ENCODE measurements around the gene ZBTB16.

Gene ZBTB16

DNA sequence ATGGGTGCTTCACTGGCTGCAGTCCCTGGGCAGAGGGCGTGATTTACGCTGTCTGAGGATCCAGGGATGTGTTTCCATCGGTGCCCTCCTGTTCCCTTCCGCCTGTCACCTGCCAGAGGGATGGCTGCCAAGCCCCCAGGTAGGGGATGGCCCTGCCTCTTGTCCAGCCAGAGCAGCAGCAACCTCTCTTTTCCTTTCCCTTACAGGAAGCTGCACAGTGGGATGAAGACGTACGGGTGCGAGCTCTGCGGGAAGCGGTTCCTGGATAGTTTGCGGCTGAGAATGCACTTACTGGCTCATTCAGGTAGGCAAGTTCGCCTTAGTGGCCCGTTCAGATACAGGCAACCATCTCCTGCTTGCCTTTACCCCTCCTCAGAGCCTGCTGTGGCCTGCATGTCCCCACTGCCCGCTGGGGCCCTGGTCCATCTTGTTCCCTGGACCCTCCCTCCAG is 96.6 kb downstream of the ZBTB16 start:
- no peak for DNase-seq

DNA sequence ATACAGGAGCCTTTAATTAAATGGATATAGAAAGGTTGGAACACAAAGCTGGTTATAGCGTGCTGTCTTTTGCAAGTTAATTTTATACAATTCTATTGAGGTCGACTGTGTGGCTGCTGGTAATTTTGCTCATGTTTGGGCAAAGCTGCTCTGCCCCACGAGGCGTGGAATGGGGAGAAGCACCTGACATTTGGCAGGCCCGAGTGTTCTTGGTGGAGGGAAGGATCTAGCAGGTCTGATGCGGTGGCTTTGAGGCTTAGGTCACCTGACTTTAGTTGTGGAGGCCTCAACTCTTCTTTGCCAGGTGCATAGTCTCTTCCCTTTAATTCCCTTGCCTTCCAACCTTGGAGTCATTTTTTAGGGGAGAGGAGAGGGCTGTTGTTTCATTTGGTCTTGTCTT is 97.3 kb downstream of the ZBTB16 start:
- no peak for DNase-seq

DNA sequence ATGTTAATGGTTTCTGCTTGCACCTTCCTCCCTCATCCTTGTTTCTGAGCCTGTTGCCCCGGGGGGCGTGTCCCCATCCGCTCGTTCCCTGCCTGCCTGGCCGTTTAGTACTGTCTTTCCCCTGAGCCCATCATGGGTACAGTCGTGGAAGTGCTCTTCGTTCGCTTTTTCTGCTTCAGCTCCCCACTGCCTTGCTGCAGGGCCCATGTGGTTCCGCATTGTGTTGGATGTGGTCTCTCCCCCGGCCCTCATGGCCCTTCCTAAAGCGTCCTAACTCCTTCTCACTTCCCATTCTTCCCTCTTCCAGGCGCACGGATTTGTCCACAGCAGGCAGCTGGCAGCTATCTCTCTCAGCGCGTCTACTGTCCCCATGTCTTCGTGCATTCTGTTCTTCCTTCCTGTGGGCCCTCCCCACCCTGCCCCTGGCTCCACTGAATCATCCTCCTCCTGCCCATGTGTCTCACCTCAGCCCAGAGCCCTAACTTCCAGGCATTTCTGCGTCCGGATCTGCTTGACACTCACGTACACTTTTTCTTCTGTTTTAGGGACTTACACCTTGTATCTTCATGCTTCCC is 98.1 kb downstream of the ZBTB16 start:
- no peak for DNase-seq

DNA sequence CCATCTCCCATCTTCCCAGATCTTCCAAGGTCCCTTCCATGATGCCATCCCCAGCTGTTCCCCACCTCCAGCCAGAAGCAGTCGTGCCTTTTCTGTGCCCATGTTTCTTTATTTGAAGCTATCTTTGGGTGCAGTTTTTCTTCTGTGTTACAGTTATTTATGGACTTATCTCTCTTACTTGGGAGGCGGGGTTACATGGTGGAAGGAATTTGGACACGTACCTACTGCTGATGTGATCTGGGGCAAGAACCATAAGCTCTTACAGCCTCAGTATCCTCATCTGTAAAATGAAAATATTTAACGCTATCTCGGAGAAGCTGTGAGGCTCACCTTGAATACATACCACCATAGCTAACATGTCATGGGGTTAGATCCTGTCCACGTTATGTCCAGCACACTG is 98.9 kb downstream of the ZBTB16 start:
- no peak for DNase-seq

DNA sequence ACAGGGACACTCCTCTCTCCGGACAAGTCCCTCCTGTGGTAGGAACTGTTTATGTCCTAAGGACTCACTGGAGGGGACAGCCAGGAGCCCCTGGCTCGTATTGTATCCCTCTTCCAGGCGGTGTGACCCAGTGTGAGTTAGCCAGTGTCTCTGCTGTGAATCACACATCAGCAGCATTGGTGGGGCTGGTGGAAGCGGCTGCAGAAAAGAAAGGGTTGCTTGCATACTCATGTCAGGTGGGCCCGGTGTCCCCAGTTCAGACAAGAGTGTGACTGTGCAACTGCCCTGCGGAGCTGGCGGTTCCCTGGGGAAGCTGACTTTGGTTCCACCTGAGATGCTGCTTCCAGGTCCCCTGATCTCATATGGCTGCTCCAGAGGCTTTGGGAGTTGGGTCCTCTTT is 99.4 kb downstream of the ZBTB16 start:
- no peak for DNase-seq

DNA sequence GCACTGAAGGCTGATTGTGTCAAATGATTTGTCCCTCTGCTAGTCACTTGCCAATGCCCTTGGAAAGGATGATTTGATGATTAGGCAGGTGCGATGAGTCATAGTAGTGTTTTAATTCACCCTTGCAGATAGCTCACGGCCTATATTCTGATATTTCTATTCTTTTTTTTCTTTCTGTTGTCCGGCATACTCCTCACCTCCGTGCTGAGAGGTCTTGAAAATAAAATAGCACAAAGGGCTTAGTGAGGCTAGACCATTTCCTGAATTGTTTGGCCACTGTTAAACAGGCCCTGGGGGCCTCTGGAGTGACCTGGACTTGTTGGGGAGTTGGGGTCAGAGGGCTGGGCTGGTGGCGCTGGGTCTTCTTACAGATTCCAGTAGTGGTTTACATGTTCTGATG is 99.8 kb downstream of the ZBTB16 start:
- no peak for DNase-seq

DNA sequence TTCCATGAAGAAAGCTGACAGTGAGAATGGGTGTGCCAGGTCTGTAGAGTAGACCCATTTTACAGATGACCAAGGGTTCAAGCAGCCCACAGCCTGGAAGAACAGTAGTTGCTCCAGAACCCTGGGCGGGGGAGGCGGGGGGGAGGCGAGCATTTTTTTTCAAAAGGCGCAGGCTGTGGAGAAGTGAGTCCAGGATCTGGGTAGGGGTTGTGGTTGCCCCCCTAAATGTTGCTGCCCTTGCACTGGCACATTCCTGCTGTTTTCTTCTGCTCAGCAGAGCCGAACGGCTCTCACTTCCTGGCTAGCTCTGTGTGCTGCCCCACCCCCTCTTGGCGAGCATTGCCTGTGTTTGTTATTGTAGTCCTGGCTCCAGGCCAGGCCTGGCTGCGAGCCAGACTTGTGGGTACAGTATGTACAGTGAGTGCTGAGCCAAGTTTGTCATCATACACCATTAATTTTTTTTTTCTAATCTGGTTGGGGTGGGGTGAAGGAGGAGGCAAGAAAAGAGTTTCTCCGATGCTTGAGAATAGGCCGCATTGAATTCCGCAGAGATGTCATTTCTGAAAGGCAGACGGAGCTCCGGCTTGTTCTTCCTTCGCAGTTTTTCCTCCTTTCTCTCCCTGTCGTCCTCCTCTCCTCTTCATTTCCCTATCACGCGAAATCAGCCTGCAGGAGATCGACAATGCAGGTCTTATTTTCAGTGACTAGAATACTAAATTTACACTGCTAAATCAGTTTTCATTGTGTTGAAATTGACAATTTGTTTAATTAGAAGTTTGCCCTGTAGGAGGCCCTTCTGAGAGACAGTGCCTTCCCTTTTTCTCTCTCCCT is 100.5 kb downstream of the ZBTB16 start:
- DNase-seq = peak; percentile 91 to 96

DNA sequence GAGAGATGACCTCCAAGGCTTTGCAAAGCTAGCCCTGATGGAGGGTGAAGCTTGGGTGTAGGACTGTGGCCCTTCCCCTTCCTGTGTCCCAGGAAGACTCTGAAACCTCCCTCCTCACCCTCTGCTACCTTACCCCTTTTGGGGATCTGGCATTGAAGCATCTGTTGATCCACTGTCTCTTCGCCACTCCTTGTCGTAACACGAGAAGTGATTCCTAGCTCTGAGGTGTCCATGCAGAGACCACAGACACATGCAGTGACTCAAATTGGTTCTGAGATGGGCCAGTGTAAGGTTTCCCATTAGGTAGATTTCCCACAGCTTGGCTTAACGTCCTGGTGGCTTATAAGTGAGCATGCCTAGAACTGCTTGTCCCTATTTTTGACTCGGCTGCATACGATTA is 101.4 kb downstream of the ZBTB16 start:
- DNase-seq = no peak

DNA sequence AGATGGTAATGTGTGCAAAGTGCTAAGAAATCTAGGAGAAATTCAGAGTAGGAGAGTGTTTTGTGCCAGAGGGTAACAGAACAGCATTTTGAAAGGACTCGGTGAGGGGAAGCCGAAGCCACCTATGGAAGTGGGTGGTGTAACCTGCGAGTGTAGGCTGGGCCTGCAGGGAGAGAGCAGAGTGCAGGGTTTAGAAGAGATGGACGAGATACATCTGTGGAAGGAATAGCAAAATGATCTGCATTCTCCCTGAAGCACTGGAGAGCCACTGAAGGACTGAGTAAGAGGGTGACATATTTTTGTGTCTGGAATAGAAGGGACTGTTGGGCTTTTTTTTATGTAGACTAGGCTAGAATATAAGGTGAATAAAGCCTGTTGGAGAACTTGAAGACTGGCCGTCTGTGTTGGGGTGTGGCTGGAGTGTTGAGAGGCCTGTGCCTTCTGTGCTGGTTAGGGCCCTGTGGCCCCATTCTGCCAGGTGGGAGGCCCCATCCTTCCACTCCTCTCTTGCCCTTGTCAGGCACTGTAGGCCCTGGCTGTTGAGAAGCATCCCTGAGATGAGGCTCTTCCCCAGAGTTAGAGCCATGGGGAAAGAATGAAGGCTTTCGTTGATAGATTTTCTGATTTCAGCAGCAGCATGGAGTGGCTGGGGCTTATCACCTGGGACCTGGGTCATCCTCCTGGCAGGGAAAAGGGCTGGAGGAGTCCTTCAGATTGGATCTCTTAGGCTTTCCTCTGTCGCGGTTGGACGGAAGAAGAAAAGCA is 102.2 kb downstream of the ZBTB16 start:
- no peak for DNase-seq

DNA sequence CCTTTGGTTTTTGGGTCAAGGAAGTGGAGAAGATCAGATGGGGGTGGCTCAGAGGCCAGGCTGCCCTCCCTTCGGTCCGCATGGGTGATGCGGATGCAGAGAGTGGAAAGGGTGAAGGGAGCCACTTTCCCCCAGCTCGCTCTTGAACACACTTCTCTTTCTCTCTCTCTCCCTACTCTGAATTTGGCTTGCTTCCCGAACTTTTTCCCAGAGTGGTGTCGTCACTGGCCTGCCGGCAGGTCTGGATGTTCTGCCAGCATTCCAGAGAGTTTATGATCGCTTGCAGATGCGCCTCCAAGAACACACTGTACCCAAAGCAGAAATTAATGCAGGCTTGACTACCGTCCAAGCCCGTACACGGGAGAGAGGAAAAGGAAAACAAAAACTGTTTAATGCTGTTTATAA is 103.2 kb downstream of the ZBTB16 start:
- DNase-seq = no peak

DNA sequence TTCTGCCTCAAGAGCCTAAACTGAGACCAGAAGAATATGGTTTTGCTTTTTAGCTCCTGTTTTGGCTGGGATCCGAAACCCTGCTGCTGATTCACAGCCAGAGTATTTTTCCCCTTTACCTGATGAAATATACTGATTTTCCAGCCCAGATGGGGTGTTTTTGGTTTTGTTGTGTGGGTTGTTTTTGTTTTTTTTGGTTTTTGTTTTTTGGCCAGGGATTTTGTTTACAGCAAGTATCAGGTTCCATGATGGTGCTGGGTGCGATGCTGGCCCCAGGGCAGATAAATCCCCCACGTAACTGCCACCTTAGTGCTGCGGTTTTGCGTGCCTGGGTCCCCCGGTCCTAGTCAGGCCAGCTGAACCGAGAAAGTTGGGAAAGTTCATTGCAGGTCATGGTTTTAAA is 103.7 kb downstream of the ZBTB16 start:
- no peak for DNase-seq

DNA sequence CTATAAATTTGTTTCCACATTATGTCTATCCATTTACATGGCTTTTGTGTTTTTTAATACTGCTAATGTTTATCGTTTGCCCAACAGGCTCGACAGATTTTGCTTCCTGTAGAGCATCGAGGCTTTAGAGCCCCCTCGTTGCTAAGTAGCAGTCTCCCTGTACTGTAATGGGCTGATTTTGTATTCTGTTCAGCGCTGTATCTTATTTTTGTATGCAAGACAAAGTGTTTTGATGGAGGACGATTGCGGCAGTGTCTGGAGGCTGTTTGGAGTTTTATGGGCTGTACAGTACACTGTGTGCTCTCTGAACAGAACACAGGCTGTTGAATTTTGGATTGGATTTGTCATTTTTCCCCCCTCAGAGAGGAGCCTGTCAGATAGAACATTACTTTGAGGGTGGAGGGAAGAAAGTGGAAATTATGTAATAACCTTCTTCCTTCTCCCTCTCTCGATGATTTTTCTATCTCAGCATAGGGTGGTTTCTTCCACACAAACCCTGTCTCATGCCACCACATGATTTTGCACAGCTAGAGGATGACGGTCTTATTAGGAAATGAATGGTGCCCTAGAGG is 104.4 kb downstream of the ZBTB16 start:
- no peak for DNase-seq

DNA sequence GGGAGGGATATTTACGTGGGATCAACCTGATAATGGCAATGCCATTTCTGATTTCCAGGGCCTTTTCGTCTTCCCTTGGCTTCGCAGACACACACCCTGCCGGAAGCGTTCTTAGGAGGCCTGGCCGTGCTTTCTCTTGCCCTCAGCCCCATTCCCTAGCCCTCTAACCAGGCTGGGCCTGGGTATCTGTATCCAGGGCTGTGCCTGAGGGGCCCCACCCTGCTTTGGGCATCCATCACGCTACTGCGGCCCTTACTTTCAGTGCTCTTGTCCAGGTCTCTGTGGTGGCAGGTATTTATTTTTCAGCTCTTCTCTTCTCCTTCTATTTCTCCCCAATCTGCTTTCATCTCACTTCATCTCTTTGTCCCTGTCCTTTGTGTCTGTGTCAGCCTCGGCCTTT is 105.0 kb downstream of the ZBTB16 start:
- DNase-seq = no peak

DNA sequence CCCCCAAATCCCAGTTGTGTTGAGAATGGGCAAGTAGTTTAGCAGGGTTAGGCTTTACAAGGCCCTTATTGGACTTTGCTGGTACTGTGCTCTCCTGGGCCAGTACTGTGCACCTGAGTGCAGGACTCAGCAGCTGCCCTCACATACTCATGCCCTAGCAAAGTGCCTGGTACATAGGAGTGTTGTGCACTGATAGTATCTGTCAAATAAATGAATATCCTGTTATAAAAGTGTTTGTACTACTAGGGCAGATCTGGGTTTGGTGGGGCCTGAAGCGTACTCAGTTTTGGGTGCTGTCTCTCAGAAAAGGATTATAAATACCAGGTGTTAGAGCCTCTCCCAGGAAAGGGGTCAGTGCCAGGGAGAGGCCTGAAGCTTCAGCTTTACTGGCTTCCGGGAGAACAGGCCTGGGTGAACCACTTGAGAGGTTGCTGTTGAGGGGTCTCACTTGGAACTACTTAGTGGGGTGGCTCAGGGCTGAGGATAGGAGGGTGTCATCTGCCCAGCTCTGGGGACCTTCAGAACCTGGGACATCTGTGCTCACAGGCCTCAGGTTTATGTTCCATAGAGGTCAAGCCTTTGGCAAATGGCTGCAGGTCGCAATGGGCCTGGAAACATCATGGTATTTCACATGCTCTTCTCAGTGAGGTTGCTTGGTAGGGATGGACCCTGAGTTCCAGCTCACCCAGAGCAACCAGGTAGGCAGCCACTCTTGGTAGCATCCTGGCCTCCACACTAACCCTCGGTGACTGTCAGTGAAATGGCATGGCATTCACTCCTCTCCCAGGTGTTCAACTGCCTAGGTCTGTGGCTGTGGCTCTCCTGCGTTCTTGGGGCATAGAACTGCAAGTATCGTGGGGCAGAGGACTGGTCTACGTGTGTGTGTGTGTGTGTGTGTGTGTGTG is 106.1 kb downstream of the ZBTB16 start:
- DNase-seq = no peak

DNA sequence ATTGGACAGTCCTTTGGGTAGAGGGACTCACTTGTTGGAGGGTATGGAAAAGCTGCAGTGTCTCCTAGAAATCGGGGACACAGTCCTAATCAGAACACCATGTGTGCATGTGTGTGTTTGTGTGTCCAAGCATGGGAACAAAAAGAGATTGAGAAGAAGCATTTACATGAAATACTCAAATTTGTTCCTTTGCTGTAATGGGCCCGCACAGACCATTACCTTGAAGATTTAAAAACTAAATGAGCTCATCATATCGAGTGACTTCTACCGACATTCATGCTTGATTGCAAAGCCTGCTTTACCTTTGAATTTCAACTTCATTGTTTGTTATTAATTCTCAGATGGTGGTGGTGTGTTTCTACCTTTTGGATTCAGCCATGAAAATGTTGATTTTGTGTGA is 106.9 kb downstream of the ZBTB16 start:
- no peak for DNase-seq

DNA sequence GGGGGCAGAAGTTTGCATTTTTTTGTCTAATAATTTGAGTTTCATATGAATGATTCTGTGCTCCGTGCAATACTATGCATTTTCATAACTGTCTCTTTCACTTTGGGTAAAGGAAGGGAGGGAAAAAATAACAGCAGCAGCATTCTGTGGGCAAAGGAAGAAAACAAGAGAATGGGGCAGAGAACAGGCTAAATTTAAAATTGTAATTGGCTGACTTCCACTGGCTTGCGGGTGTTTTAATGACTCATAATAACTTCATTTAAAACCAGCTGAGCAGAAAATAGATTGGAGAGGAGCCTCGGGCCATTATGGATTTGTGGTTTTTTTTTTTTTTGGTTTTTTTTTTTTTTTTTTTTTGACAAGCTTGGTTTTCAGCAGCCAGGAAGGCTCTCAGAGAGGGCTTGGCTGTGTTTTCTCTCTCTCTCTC is 107.4 kb downstream of the ZBTB16 start:
- peak in 1 of 2 experiments; percentile 14 for DNase-seq

DNA sequence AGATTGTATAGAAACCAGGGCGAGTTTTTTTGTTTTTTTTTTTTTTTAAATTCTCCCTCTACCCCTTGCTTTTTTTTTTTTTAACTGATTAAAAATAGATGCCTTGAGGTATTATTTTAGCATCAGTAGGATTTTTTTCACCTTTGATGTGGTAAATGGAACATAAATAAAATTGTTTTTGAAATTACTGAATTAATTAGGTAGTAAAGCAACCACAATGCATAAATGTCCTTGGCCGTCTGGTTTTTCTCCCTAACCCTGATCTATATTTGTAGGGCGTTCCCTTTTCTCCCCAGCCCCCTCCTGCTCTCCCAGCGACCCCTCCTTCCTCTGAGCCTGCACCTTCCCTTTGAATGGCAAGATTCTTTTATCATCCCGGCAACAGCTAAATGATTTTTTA is 107.8 kb downstream of the ZBTB16 start:
- no peak for DNase-seq

DNA sequence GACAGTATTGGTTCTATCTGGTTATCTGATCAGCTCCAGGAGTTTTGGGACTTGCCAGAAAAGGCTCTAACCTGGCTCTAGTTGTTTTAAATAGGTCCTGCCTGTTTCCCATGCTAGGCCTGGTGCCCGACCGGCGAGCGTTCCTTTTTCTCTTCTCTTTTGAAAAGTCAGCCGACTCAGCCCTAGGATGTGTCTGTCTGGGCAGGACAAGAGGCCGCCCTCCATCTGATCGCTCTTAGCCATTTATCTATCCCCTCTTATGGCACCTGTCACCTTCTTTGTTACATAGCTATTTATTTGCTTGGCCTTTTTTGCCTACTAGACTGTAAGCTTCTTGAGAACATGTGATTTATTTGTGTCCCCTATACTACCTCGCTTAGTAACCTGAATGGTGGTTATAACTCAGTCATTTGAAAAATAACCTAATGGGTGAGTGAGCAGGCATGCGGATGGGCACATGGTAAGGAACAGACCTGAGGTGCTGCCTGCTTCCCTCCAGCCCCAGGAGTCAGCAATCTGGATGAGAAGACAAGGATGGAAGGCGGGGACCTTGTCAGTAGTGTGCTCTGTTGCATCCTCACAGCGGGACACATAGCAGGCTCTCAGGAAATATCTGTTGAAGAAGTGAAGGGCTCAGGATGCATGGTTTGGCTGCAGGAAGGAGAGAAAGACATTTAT is 108.4 kb downstream of the ZBTB16 start:
- DNase-seq = no peak

DNA sequence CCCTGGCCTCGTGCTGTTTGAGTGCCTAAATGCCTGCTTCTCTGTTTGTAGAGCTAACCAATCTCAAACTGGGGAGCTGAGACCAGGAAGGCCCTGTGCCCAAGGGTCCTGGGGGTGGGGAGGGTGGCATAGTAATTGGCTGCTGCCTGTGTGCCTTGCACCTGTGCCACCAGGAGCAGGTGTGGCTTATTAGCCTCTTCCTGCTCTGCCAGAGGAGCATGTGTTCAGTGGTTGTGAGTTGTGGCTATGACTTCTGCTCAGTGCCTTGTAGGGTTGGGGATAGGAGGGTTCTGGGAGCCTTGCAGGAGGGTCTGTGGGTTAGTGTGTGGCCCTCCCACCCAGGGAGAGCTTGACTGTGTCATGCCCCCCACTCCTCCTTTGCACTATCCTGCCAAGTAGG is 109.2 kb downstream of the ZBTB16 start:
- DNase-seq = no peak

DNA sequence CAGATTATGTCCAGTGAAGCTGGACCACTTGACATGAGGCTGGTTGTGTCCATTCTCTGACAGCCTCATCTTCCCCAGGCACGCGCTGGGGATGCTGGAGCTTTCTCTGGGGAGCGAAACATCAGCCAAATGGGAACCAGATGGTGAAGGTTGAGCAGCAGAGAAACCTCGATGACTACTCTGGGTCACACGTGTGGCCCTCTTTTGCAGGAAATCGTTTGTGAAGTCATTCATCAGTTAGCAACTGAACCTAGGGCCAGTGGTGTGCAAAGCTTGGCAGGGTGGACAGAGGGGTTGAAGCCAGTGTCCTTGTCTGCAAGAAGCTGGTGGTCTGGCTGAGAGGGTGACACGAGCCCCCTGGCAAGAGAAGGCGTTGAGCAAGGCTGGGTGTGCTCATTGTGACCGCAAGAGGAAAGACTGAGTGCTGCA is 109.8 kb downstream of the ZBTB16 start:
- no peak for DNase-seq

DNA sequence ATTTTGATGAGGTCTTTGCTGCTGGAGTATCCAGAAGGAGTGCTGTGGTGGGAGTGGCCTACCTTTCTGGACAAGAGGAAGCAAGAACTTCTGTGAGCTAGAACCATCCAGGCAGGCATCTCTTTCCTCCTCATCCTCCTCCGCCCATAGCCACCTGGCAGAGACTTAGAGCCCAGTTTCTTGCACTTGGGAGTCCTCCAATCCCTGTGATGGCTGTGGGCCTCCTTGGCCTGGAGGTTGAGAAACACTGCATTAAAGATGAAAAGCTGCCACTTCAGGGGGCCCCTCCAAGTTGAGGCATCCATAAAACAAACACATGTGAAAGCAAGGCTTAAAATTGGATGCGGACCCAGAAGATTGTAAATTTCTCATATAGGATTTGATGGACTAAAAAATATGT is 110.3 kb downstream of the ZBTB16 start:
- no peak for DNase-seq

DNA sequence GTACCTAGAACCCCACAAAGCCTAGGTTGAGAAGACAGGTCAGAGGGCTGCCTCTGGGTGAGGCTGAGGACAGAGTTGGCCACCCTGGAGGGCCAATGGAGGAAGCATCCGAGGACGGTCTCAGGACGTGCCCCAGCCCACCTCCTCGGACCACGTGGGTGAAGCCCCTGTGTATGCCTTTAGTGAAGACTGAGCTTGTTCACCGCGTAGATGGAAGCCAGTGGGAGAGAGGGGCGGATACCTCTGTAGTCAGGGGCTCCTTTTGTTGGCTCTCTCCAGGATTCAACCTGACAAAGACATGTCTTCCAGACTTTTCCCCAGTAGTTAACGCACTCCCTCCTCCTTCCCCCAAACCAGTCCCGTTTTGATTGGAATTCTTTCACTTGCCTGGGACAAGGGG is 110.7 kb downstream of the ZBTB16 start:
- no peak for DNase-seq

Measured in NCI-H187 (cell line).